H9 (cell line): ENCODE measurements around the gene AP4B1. TPM values are rescaled to one million over a fixed set of nuclear protein-coding genes. Genes with fewer than 3 reads are reported as not detected.

ENCODE experiments used
- DNase-seq: peaks from one replicate; pipeline ENCODE4 v3.0.0-alpha.2; 2017
- H2AFZ ChIP-seq: one replicate; pipeline ENCODE4 v1.6.1; 2013; ENCODE audit warnings: mild to moderate bottlenecking, low read length, control low read depth, moderate library complexity
- H2AK5ac ChIP-seq: 2 replicates; pipeline ENCODE4 v1.6.1; 2013; ENCODE audit warnings: low read length, control low read depth, mixed read lengths; ENCODE audit not compliant: insufficient read length
- H2BK120ac ChIP-seq: one replicate; pipeline ENCODE4 v1.6.1; 2013; ENCODE audit warnings: low read depth, mild to moderate bottlenecking, low read length, control low read depth, inconsistent platforms; ENCODE audit not compliant: poor library complexity, severe bottlenecking
- H2BK12ac ChIP-seq: 2 replicates; pipeline ENCODE4 v1.6.1; 2013; ENCODE audit warnings: low read length, control low read depth, mixed read lengths, low read depth; ENCODE audit not compliant: insufficient read length
- H2BK15ac ChIP-seq: 2 replicates; pipeline ENCODE4 v1.6.1; 2013; ENCODE audit warnings: low read depth, low read length, control low read depth
- H2BK20ac ChIP-seq: one replicate; pipeline ENCODE4 v1.6.1; 2013; ENCODE audit warnings: low read depth, mild to moderate bottlenecking, low read length, control low read depth, inconsistent platforms; ENCODE audit not compliant: poor library complexity, severe bottlenecking
- H2BK5ac ChIP-seq: 2 replicates; pipeline ENCODE4 v1.6.1; 2013; ENCODE audit warnings: low read length, control low read depth, mixed read lengths; ENCODE audit not compliant: insufficient read length
- H3K14ac ChIP-seq: 2 replicates; pipeline ENCODE4 v1.6.1; 2013; ENCODE audit warnings: low read length, control low read depth; ENCODE audit not compliant: insufficient read depth
- H3K18ac ChIP-seq: 2 replicates; pipeline ENCODE4 v1.6.1; 2013; ENCODE audit warnings: low read depth, mild to moderate bottlenecking, mixed read lengths, low read length, control low read depth; ENCODE audit not compliant: insufficient read length
- H3K23ac ChIP-seq: 2 replicates; pipeline ENCODE4 v1.6.1; 2013; ENCODE audit warnings: low read length, control low read depth, mixed read lengths, low read depth; ENCODE audit not compliant: insufficient read length
- H3K23me2 ChIP-seq: 2 replicates; pipeline ENCODE4 v1.6.1; 2013; ENCODE audit warnings: low read depth, mild to moderate bottlenecking, mixed read lengths, low read length, control low read depth; ENCODE audit not compliant: insufficient read length, poor library complexity, severe bottlenecking
- H3K27ac ChIP-seq: 2 replicates; pipeline ENCODE4 v1.5.1; 2013; ENCODE audit warnings: low read length, control low read depth, mixed read lengths, low read depth; ENCODE audit not compliant: insufficient read length
- H3K27me3 ChIP-seq: 2 replicates; pipeline ENCODE4 v1.6.1; 2013; ENCODE audit warnings: low read length, control low read depth, inconsistent platforms; ENCODE audit not compliant: insufficient read depth
- H3K4ac ChIP-seq: 2 replicates; pipeline ENCODE4 v1.6.1; 2013; ENCODE audit warnings: low read depth, mild to moderate bottlenecking, control low read depth, inconsistent platforms, low read length, moderate library complexity
- H3K4me1 ChIP-seq: 2 replicates; pipeline ENCODE4 v1.6.1; 2013; ENCODE audit warnings: low read length, control low read depth, inconsistent platforms; ENCODE audit not compliant: insufficient read depth
- H3K4me2 ChIP-seq: 2 replicates; pipeline ENCODE4 v1.6.1; 2013; ENCODE audit warnings: low read length, control low read depth, mixed read lengths; ENCODE audit not compliant: insufficient read length, insufficient read depth
- H3K56ac ChIP-seq: 2 replicates; pipeline ENCODE4 v1.6.1; 2013; ENCODE audit warnings: low read depth, mild to moderate bottlenecking, mixed read lengths, low read length, control low read depth; ENCODE audit not compliant: insufficient read length
- H3K79me1 ChIP-seq: 2 replicates; pipeline ENCODE4 v1.6.1; 2013; ENCODE audit warnings: low read depth, mild to moderate bottlenecking, moderate library complexity, low read length, control low read depth, inconsistent platforms; ENCODE audit not compliant: insufficient read depth, poor library complexity, severe bottlenecking
- H3K79me2 ChIP-seq: 2 replicates; pipeline ENCODE4 v1.6.1; 2013; ENCODE audit warnings: low read length, control low read depth, inconsistent platforms; ENCODE audit not compliant: insufficient read depth
- H3K9ac ChIP-seq: 2 replicates; pipeline ENCODE4 v1.6.1; 2013; ENCODE audit warnings: low read length, control low read depth, mixed read lengths; ENCODE audit not compliant: insufficient read length; ENCODE audit errors: extremely low read depth
- H3K9me3 ChIP-seq: one replicate; pipeline ENCODE4 v1.6.1; 2013; ENCODE audit warnings: low read depth, low read length, inconsistent platforms; ENCODE audit not compliant: control insufficient read depth
- H3T11ph ChIP-seq: one replicate; pipeline ENCODE4 v1.6.1; 2013; ENCODE audit warnings: mild to moderate bottlenecking, low read length, control low read depth, inconsistent platforms
- H4K20me1 ChIP-seq: one replicate; pipeline ENCODE4 v1.6.1; 2013; ENCODE audit not compliant: control insufficient read depth, insufficient read length, insufficient read depth
- H4K5ac ChIP-seq: 2 replicates; pipeline ENCODE4 v1.6.1; 2013; ENCODE audit warnings: low read depth, mild to moderate bottlenecking, mixed read lengths, low read length, control low read depth; ENCODE audit not compliant: insufficient read length
- H4K8ac ChIP-seq: replicated peaks from 2 replicates; pipeline ENCODE4 v1.6.1; 2013; ENCODE audit warnings: low read length, control low read depth, mixed read lengths, low read depth; ENCODE audit not compliant: insufficient read length
- H4K91ac ChIP-seq: 2 replicates; pipeline ENCODE4 v1.6.1; 2013; ENCODE audit warnings: low read depth, mild to moderate bottlenecking, moderate library complexity, mixed read lengths, low read length, control low read depth; ENCODE audit not compliant: insufficient read length
- H3K27ac Mint-ChIP-seq, 3 experiments: 2 replicates in 2 of 3; 3 replicates in 1 of 3; pipeline ENCODE4 v1.8.0; 2020 to 2021; ENCODE audit warnings: mixed read lengths in 3 of 3, mild to moderate bottlenecking in 1 of 3, moderate library complexity in 1 of 3
- H3K27me3 Mint-ChIP-seq: 2 replicates; pipeline ENCODE4 v1.8.0; 2021; ENCODE audit warnings: low read depth, mild to moderate bottlenecking, moderate library complexity, mixed read lengths
- H3K36me3 Mint-ChIP-seq, 3 experiments: 2 replicates in 2 of 3; 3 replicates in 1 of 3; pipeline ENCODE4 v1.8.0; 2020 to 2021; ENCODE audit warnings: low read depth in 3 of 3, mixed read lengths in 3 of 3; ENCODE audit not compliant: insufficient read depth in 1 of 3
- H3K4me1 Mint-ChIP-seq, 2 experiments: 2 replicates each; pipeline ENCODE4 v1.8.0; 2020; ENCODE audit warnings: mixed read lengths in 2 of 2
- H3K4me3 Mint-ChIP-seq, 2 experiments: 2 replicates in 1 of 2; 3 replicates in 1 of 2; pipeline ENCODE4 v1.8.0; 2020 to 2021; ENCODE audit warnings: mild to moderate bottlenecking in 2 of 2, mixed read lengths in 2 of 2, moderate library complexity in 1 of 2
- H3K9me3 Mint-ChIP-seq, 2 experiments: 2 replicates in 1 of 2; 3 replicates in 1 of 2; pipeline ENCODE4 v1.8.0; 2020; ENCODE audit warnings: mild to moderate bottlenecking in 2 of 2, mixed read lengths in 2 of 2, moderate library complexity in 1 of 2
- WGBS: extraction: QIAGEN DNeasy Blood & Tissue Kit; methylation state at CpG from one replicate; pipeline ENCODE4 v1.1.7; 2013; ENCODE audit warnings: missing lambda C conversion rate, low lambda C conversion rate, mixed read lengths; ENCODE audit not compliant: insufficient read length; ENCODE audit errors: extremely low coverage; 5-methylcytosine and 5-hydroxymethylcytosine counted together
- total RNA-seq: library from RNA; stranded (reverse); gene quantifications from 2 replicates; pipeline ENCODE4 v1.2.1, GENCODE V29; 2021
- TF ChIP-seq, protein P1 (sequence below): fragments of 200-600 bp; sonication (generic); conservative IDR thresholded peaks from 3 replicates; pipeline ENCODE4 v1.8.0; 2021; ENCODE audit warnings: antibody characterized with exemption, mild to moderate bottlenecking

The AP4B1 gene
- total RNA-seq, 1 experiment from 2014 or later = 19.3 TPM

DNA sequence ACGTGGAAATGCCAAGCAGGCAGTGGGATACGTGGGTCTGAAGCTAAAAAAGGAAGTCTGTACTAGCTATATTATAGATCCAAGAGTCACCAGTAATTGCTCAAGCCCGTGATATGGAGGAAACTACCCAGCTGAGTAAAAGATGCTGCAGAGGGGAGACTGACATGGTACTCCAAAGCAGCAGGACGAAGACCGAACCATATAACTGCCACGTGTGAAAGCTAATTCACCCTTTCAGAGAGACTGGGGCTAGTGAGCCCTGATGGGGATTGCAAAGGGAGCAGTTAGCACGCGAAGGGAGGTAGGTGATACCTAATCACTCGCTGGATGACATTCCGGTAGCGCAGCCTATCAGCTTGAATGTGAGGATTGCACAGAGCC lies 316 bp downstream of the AP4B1 start:
- Mint-ChIP-seq H3K27me3 (no peaks in the 10 kb centered on the region), H3K36me3 (peaks cover 0 to 30% (median 23%) of the 10 kb centered on the region in 3 experiments; a peak in 5 of 7 replicates), H3K9me3 (no peaks in the 10 kb centered on the region), H3K4me1 (peaks cover 11% of the 10 kb centered on the region in 2 experiments), H3K4me3 (peak overlapping the region; percentile 94 to 96), H3K27ac (peak overlapping the region; percentile 85 to 98 (median 95))
- no peak overlapping the region for H3K56ac ChIP-seq
- H4K91ac ChIP-seq = no peak overlapping the region
- no peak overlapping the region for H2BK120ac ChIP-seq
- no peak overlapping the region for H3K4ac ChIP-seq
- peak; percentile 59 for DNase-seq
- no peaks in the 10 kb centered on the region for H4K20me1 ChIP-seq
- H2BK15ac ChIP-seq = no peak overlapping the region
- peaks cover 11% of the 10 kb centered on the region for H3K23me2 ChIP-seq
- H3K79me2 ChIP-seq = no peaks in the 10 kb centered on the region
- H2BK5ac ChIP-seq = no peak overlapping the region
- H3K14ac ChIP-seq = no peak overlapping the region
- no peak overlapping the region for H2BK20ac ChIP-seq
- no peaks in the 10 kb centered on the region for H3K4me1 ChIP-seq
- H3K23ac ChIP-seq = no peak overlapping the region
- H2BK12ac ChIP-seq = no peak overlapping the region
- no peak overlapping the region for H3K27ac ChIP-seq
- H2AFZ ChIP-seq = no peak overlapping the region
- H3K79me1 ChIP-seq = no peaks in the 10 kb centered on the region
- no peak overlapping the region for H3T11ph ChIP-seq
- H4K8ac ChIP-seq = no peak overlapping the region
- WGBS = no CpG with 5 or more reads among the region's 11 CpGs
- H4K5ac ChIP-seq = no peak overlapping the region
- H3K4me2 ChIP-seq = peak overlapping the region; percentile 79
- H2AK5ac ChIP-seq = no peak overlapping the region
- peak overlapping the region; percentile 49 for H3K9ac ChIP-seq
- peak overlapping the region; percentile 27 for H3K18ac ChIP-seq
- no peaks in the 10 kb centered on the region for H3K9me3 ChIP-seq
- TF ChIP-seq, protein P1, sequence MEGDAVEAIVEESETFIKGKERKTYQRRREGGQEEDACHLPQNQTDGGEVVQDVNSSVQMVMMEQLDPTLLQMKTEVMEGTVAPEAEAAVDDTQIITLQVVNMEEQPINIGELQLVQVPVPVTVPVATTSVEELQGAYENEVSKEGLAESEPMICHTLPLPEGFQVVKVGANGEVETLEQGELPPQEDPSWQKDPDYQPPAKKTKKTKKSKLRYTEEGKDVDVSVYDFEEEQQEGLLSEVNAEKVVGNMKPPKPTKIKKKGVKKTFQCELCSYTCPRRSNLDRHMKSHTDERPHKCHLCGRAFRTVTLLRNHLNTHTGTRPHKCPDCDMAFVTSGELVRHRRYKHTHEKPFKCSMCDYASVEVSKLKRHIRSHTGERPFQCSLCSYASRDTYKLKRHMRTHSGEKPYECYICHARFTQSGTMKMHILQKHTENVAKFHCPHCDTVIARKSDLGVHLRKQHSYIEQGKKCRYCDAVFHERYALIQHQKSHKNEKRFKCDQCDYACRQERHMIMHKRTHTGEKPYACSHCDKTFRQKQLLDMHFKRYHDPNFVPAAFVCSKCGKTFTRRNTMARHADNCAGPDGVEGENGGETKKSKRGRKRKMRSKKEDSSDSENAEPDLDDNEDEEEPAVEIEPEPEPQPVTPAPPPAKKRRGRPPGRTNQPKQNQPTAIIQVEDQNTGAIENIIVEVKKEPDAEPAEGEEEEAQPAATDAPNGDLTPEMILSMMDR = no peak
- H3K27me3 ChIP-seq = no peaks in the 10 kb centered on the region
